Prostate gland (tissue), 2 donors: ENCODE measurements around the gene STAB2. TPM values are rescaled to one million over a fixed set of nuclear protein-coding genes. Genes with fewer than 3 reads are reported as not detected.

Source experiments
- DNase-seq: peaks from one replicate; pipeline ENCODE4 v3.0.0-alpha.2; 2019; ENCODE audit warnings: low spot score
- H3K27ac ChIP-seq, 2 donors: fragments of 200-600 bp; sonication (generic); 2 replicates each; pipeline ENCODE4 v1.5.1; 2017 to 2019
- H3K27me3 ChIP-seq: fragments of 200-600 bp; sonication (generic); replicated peaks from 2 replicates; pipeline ENCODE4 v1.5.1; 2019; ENCODE audit not compliant: insufficient read depth
- H3K36me3 ChIP-seq, 2 donors: fragments of 200-600 bp; sonication (generic); 1 replicate in 1 of 2; 2 replicates in 1 of 2; pipeline versions ENCODE4 v1.5.1 to v1.8.1; 2017 to 2019
- H3K4me1 ChIP-seq: fragments of 200-600 bp; sonication (generic); replicated peaks from 2 replicates; pipeline ENCODE4 v1.5.1; 2019
- H3K4me3 ChIP-seq, 2 donors: fragments of 200-600 bp; sonication (generic); 2 replicates each; pipeline ENCODE4 v1.5.1; 2017 to 2019
- H3K9me3 ChIP-seq: fragments of 200-600 bp; sonication (generic); 2 replicates; pipeline ENCODE4 v1.5.1; 2017
- CTCF ChIP-seq, 4 experiments: fragments of 200-600 bp in 2 of 4; fragments of 450-650 bp in 2 of 4; sonication (generic) in 2 of 4; IDR thresholded peaks; 1 replicate in 3 of 4; 2 replicates in 1 of 4; pipeline ENCODE4 v1.5.1; 2016 to 2019; ENCODE audit warnings: antibody characterized with exemption in 4 of 4, mild to moderate bottlenecking in 2 of 4, moderate library complexity in 2 of 4
- POLR2A ChIP-seq: fragments of 450-650 bp; IDR thresholded peaks from one replicate; pipeline ENCODE4 v1.6.1; 2016; ENCODE audit warnings: antibody characterized with exemption, mild to moderate bottlenecking
- POLR2AphosphoS5 ChIP-seq: sonication (generic); formaldehyde crosslinking; IDR thresholded peaks from one replicate; pipeline ENCODE4 v1.6.1; 2017; ENCODE audit warnings: antibody characterized with exemption
- WGBS: methylation state at CpG from one replicate; pipeline ENCODE4 v1.1.5; 2018; 5-methylcytosine and 5-hydroxymethylcytosine counted together
- intact Hi-C: fragments of 100-400 bp; cut with DNase I; formaldehyde crosslinking; loops from one replicate; pipeline ENCODE4 v1.14.2; 2022
- total RNA-seq, 2 donors: library from RNA; depleted of rRNA; stranded (reverse); fragments of >200 nt; gene quantifications; one replicate each; pipeline ENCODE4 v1.1.0, GENCODE V29; 2016

STAB2 gene
- total RNA-seq, 2 donors from 2014 or later = 0.62 TPM; not detected in 1

DNA sequence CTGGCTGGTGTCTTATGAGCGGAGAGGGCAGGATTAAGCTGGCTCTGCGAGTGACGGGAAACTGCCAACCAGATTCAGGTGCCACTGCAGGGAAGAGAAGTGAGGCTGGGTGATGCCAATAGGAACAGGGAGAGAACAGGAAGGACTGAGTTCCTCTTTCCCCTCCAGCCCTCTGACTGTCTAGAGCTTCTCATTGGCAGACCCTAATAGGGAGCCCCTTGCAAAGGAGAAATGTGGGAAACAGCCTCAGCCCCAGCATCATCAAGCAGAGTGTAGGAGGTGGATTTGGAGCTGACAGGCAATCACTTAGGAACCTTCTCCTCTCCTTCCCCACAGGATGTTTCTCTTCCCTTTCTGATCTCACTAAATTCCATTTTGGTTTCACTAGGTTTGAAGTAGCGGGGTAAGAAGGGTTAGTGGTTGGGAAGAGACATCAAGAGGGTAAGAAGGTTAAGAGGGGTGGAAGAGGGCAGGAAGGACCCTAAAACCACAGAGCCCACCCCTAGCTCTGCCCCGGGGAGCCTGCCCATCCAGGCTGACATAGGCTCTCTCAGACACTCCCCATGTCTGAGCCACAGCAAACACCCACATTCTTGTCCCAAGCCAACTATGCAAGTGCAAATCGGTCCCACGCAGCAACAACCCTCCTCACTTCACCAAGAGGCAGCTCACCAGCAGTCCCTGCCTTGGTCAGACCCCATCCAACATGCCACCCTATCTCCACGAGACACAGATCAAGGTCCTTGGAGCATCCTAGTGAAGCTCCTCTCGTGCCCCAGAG lies 111.1 kb downstream of the STAB2 start:
- Histone ChIP-seq H3K36me3 (no peaks in the 10 kb centered on the region), H3K27ac (no peak overlapping the region), H3K27me3 (no peaks in the 10 kb centered on the region), H3K4me3 (no peak overlapping the region), H3K9me3 (no peaks in the 10 kb centered on the region), H3K4me1 (no peaks in the 10 kb centered on the region)
- intact Hi-C loops = no loop called here
- WGBS = 79% methylated on average over 9 of the region's 9 CpGs
- no peak for DNase-seq
- TF ChIP-seq CTCF (IDR thresholded peaks at IDR 0.05) = no peak
- TF ChIP-seq POLR2A = no peak
- TF ChIP-seq POLR2AphosphoS5 = no peak

GRCh38 chr12:103698752-103699560 lies 111.9 kb downstream of the STAB2 start:
- Histone ChIP-seq H3K4me3 (no peak overlapping the region), H3K27ac (no peak overlapping the region), H3K36me3 (no peaks in the 10 kb centered on the region), H3K4me1 (no peaks in the 10 kb centered on the region), H3K9me3 (no peaks in the 10 kb centered on the region), H3K27me3 (no peaks in the 10 kb centered on the region)
- WGBS = 66% methylated on average over 9 of the region's 9 CpGs
- TF ChIP-seq POLR2AphosphoS5 (no peak), CTCF (IDR thresholded peaks at IDR 0.05) (no peak), POLR2A (no peak)
- DNase-seq = no peak
- intact Hi-C loops = no loop called here

GRCh38 chr12:103705098-103705497 lies 118.0 kb downstream of the STAB2 start:
- Histone ChIP-seq H3K9me3 (no peaks in the 10 kb centered on the region), H3K36me3 (no peaks in the 10 kb centered on the region), H3K27ac (no peak overlapping the region), H3K27me3 (no peaks in the 10 kb centered on the region), H3K4me1 (no peaks in the 10 kb centered on the region), H3K4me3 (no peak overlapping the region)
- TF ChIP-seq POLR2AphosphoS5 (no peak), POLR2A (no peak), CTCF (IDR thresholded peaks at IDR 0.05) (no peak)
- intact Hi-C loops = no loop called here
- 88% methylated on average over 2 of the region's 2 CpGs for WGBS
- no peak for DNase-seq

DNA sequence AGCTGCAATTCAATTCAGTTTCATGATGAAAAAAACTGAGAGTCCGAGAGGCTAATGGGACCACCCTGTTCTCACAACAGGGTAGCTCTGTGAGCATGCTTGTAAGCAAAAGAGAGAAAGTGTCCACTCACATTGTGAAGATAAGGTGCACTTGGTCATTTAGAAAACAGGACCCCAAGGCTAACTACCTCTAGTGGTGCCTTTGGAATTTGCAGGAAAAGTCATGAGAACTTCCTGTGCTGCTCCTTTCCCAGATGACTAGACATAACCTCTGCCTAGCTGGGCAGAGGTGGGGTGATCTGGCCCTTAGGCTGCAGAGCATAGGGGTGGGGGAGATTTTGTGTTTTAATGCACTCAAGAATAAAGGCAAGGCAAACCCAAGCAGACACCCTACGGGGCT lies 118.9 kb downstream of the STAB2 start:
- DNase-seq = no peak
- no peaks in the 10 kb centered on the region for H3K9me3 ChIP-seq
- H3K36me3 ChIP-seq = no peaks in the 10 kb centered on the region
- intact Hi-C loops = no loop called here
- 84% methylated on average over 2 of the region's 2 CpGs for WGBS
- H3K27me3 ChIP-seq = no peaks in the 10 kb centered on the region
- no peak overlapping the region for H3K4me3 ChIP-seq
- TF ChIP-seq CTCF (IDR thresholded peaks at IDR 0.05) (no peak), POLR2AphosphoS5 (no peak), POLR2A (no peak)
- no peaks in the 10 kb centered on the region for H3K4me1 ChIP-seq
- no peak overlapping the region for H3K27ac ChIP-seq
